Measurements from ENCODE around the gene PCIF1.

Gene PCIF1

DNA sequence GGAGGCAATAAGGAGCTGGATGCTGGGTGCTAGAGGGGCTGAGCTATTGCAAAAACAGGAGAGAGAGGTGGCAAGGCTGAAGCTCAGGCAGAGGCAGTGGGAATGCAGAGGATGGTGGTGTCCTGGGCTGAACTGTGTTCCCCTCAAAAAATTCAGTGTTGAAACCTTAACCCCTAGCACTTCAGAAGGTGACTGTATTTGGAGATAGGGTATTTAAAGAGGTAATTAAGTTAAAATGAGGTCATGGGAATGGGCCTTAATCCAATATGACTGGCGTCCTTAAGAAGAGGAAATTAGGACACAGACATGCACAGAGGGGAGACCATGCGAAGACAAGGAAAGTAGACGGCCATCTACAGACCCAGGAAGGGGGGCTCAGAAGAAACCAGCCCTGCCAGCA lies 62.7 kb downstream of the PCIF1 start:
- no peak for DNase-seq
